Activated CD4-positive, alpha-beta memory T cell treated with anti-CD3 and anti-CD28 coated beads, Interleukin-2, amount 10 ng/mL, durations not matched to agents 7 days and 5 days (primary cell): Measurements from ENCODE around the gene FUCA2. TPM values are rescaled to one million over a fixed set of nuclear protein-coding genes. Genes with fewer than 3 reads are reported as not detected.
A peak's percentile ranks its signal among the peaks of the same experiment; 100 is the strongest.
"Not testable (repeated sequence)": the region's sequence is repeated elsewhere in the genome, so short reads cannot be mapped to it uniquely, and the experiment has no call there.

ENCODE experiments used
- CTCF ChIA-PET: fragments of 350-600 bp; sonication (Branson Sonifier 250); formaldehyde crosslinking; loops from one replicate; lab custom pipeline; 2021; ENCODE audit warnings: antibody characterized with exemption, inconsistent platforms; lab: Charles Lee
- POLR2A ChIA-PET: fragments of 350-600 bp; sonication (Branson Sonifier 250); formaldehyde crosslinking; loops from one replicate; lab custom pipeline; 2021; ENCODE audit warnings: antibody characterized with exemption; lab: Charles Lee
- DNase-seq: peaks from one replicate; pipeline ENCODE4 v3.0.0-alpha.2; 2020
- H3K27ac Mint-ChIP-seq: one replicate; pipeline ENCODE4 v1.8.0; 2021; ENCODE audit warnings: mild to moderate bottlenecking, mixed read lengths
- H3K27me3 Mint-ChIP-seq: one replicate; pipeline ENCODE4 v1.8.0; 2021; ENCODE audit warnings: mixed read lengths
- H3K36me3 Mint-ChIP-seq: one replicate; pipeline ENCODE4 v1.8.0; 2021; ENCODE audit warnings: low read depth, mixed read lengths
- H3K4me1 Mint-ChIP-seq: one replicate; pipeline ENCODE4 v1.8.0; 2021; ENCODE audit warnings: mixed read lengths
- H3K4me3 Mint-ChIP-seq: one replicate; pipeline ENCODE4 v1.8.0; 2021; ENCODE audit warnings: mild to moderate bottlenecking, mixed read lengths
- H3K9me3 Mint-ChIP-seq: one replicate; pipeline ENCODE4 v1.8.0; 2021; ENCODE audit warnings: mixed read lengths
- total RNA-seq, 2 experiments: library from RNA; stranded (reverse); gene quantifications; one replicate each; pipeline ENCODE4 v1.2.3, GENCODE V29; 2021

Gene FUCA2
- total RNA-seq, 2 experiments from 2014 or later: 22.1 to 23.1 TPM

- Mint-ChIP-seq H3K36me3 (peaks cover 9% of the 10 kb centered on the region), H3K9me3 (no peaks in the 10 kb centered on the region), H3K27me3 (peaks cover 2% of the 10 kb centered on the region), H3K4me3 (peak overlapping the region; percentile 25), H3K27ac (peak overlapping the region; percentile 0), H3K4me1 (peaks cover 44% of the 10 kb centered on the region)
- ChIA-PET CTCF (interaction anchor here (0.6 to 3.6 kb wide), 16 partner anchors 8 to 1348 kb away, joined by 3 to 49 read pairs (median 5); partner anchors contain the start of gene LTV1), POLR2A (interaction anchor here (1.2 to 4.5 kb wide), 5 partner anchors 24 to 330 kb away, joined by 4 to 68 read pairs (median 6); partner anchors contain the start of genes ADAT2, LTV1 and PEX3)
- DNase-seq: peak; percentile 64
These were observed 1.9 kb upstream of the FUCA2 start for GRCh38 chr6:143513410-143513809.

- POLR2A ChIA-PET: interaction anchor here (0.7 to 4.5 kb wide), 14 partner anchors 8 to 616 kb away, joined by 3 to 68 read pairs (median 4); partner anchors contain the start of genes ADAT2, LTV1 and PEX3
- not testable (repeated sequence) for H3K9me3 Mint-ChIP-seq, H3K27me3 Mint-ChIP-seq, DNase-seq
- Mint-ChIP-seq H3K27ac (peak overlapping the region; percentile 84), H3K4me3 (peak overlapping the region; percentile 94), H3K4me1 (peaks cover 42% of the 10 kb centered on the region), H3K36me3 (peaks cover 24% of the 10 kb centered on the region)
- CTCF ChIA-PET: interaction anchor here (1.4 to 3.6 kb wide), 4 partner anchors 8 to 1036 kb away, joined by 3 to 49 read pairs (median 6); no protein-coding TSS in a partner anchor
These were observed 1.2 kb downstream of the FUCA2 start for GRCh38 chr6:143510326-143510725.

GRCh38 chr6:143507358-143508145 lies 4.0 kb downstream of the FUCA2 start:
- no peak for DNase-seq
- Mint-ChIP-seq H3K4me1 (peaks cover 36% of the 10 kb centered on the region), H3K27ac (no peak overlapping the region), H3K27me3 (no peaks in the 10 kb centered on the region), H3K9me3 (no peaks in the 10 kb centered on the region), H3K4me3 (no peak overlapping the region), H3K36me3 (peaks cover 23% of the 10 kb centered on the region)
- ChIA-PET CTCF (no interaction called here), POLR2A (interaction anchor here (0.6 to 2.9 kb wide), 2 partner anchors 57 to 580 kb away, joined by 3 to 9 read pairs; partner anchors contain the start of genes ADAT2 and PEX3)

- ChIA-PET POLR2A (interaction anchor here (2.9 kb wide), 1 partner anchor 56 kb away, joined by 9 read pairs; the partner anchor contains the start of genes ADAT2 and PEX3), CTCF (interaction anchor here (0.6 kb wide), 1 partner anchor 602 kb away, joined by 4 read pairs; no protein-coding TSS in a partner anchor)
- Mint-ChIP-seq H3K9me3 (no peaks in the 10 kb centered on the region), H3K36me3 (peaks cover 23% of the 10 kb centered on the region), H3K27me3 (no peaks in the 10 kb centered on the region), H3K4me1 (peaks cover 29% of the 10 kb centered on the region), H3K4me3 (no peak overlapping the region), H3K27ac (no peak overlapping the region)
- DNase-seq: no peak
These were observed 4.9 kb downstream of the FUCA2 start for GRCh38 chr6:143506620-143507019.

- ChIA-PET POLR2A (interaction anchor here (2.9 kb wide), 1 partner anchor 56 kb away, joined by 9 read pairs; the partner anchor contains the start of genes ADAT2 and PEX3), CTCF (interaction anchor here (0.6 to 2.0 kb wide), 3 partner anchors 30 to 602 kb away, joined by 3 to 4 read pairs (median 4); no protein-coding TSS in a partner anchor)
- Mint-ChIP-seq H3K9me3 (no peaks in the 10 kb centered on the region), H3K27me3 (no peaks in the 10 kb centered on the region), H3K4me1 (peaks cover 28% of the 10 kb centered on the region), H3K27ac (no peak overlapping the region), H3K4me3 (no peak overlapping the region), H3K36me3 (peaks cover 23% of the 10 kb centered on the region)
- DNase-seq: no peak
These were observed 5.3 kb downstream of the FUCA2 start for GRCh38 chr6:143506199-143506598.

GRCh38 chr6:143505537-143505936 lies 6.0 kb downstream of the FUCA2 start:
- Mint-ChIP-seq H3K27me3 (no peaks in the 10 kb centered on the region), H3K4me3 (no peak overlapping the region), H3K36me3 (peaks cover 24% of the 10 kb centered on the region), H3K4me1 (peaks cover 21% of the 10 kb centered on the region), H3K27ac (no peak overlapping the region), H3K9me3 (no peaks in the 10 kb centered on the region)
- ChIA-PET POLR2A (interaction anchor here (2.9 kb wide), 1 partner anchor 55 kb away, joined by 9 read pairs; the partner anchor contains the start of genes ADAT2 and PEX3), CTCF (interaction anchor here (0.6 to 2.0 kb wide), 4 partner anchors 31 to 508 kb away, joined by 3 to 4 read pairs (median 4); no protein-coding TSS in a partner anchor)
- DNase-seq: no peak

GRCh38 chr6:143505111-143505510 lies 6.4 kb downstream of the FUCA2 start:
- ChIA-PET CTCF (interaction anchor here (0.6 to 2.0 kb wide), 4 partner anchors 31 to 508 kb away, joined by 3 to 4 read pairs (median 4); no protein-coding TSS in a partner anchor), POLR2A (interaction anchor here (2.9 kb wide), 1 partner anchor 55 kb away, joined by 9 read pairs; the partner anchor contains the start of genes ADAT2 and PEX3)
- peaks cover 28% of the 10 kb centered on the region for H3K36me3 Mint-ChIP-seq
- no peaks in the 10 kb centered on the region for H3K9me3 Mint-ChIP-seq
- no peaks in the 10 kb centered on the region for H3K27me3 Mint-ChIP-seq
- H3K4me3 Mint-ChIP-seq: no peak overlapping the region
- H3K27ac Mint-ChIP-seq: no peak overlapping the region
- peaks cover 19% of the 10 kb centered on the region for H3K4me1 Mint-ChIP-seq
- DNase-seq: no peak

- DNase-seq: no peak
- Mint-ChIP-seq H3K27me3 (no peaks in the 10 kb centered on the region), H3K4me3 (no peak overlapping the region), H3K27ac (no peak overlapping the region), H3K9me3 (no peaks in the 10 kb centered on the region), H3K36me3 (peaks cover 35% of the 10 kb centered on the region), H3K4me1 (peaks cover 13% of the 10 kb centered on the region)
- ChIA-PET POLR2A (interaction anchor here (0.6 kb wide), 1 partner anchor 438 kb away, joined by 4 read pairs; no protein-coding TSS in a partner anchor), CTCF (interaction anchor here (1.5 to 2.0 kb wide), 2 partner anchors 32 to 509 kb away, joined by 3 to 4 read pairs; no protein-coding TSS in a partner anchor)
These were observed 7.2 kb downstream of the FUCA2 start for GRCh38 chr6:143504369-143504768.

GRCh38 chr6:143501851-143502250 lies 9.7 kb downstream of the FUCA2 start:
- H3K9me3 Mint-ChIP-seq: peaks cover 3% of the 10 kb centered on the region
- H3K4me3 Mint-ChIP-seq: no peak overlapping the region
- H3K4me1 Mint-ChIP-seq: peaks cover 25% of the 10 kb centered on the region
- no peaks in the 10 kb centered on the region for H3K27me3 Mint-ChIP-seq
- CTCF ChIA-PET: interaction anchor here (1.2 to 1.7 kb wide), 2 partner anchors 9 to 11 kb away, joined by 3 to 7 read pairs; partner anchors contain the start of gene FUCA2
- no peak for DNase-seq
- H3K27ac Mint-ChIP-seq: no peak overlapping the region
- peaks cover 50% of the 10 kb centered on the region for H3K36me3 Mint-ChIP-seq
- POLR2A ChIA-PET: interaction anchor here (1.1 kb wide), 1 partner anchor 342 kb away, joined by 3 read pairs; the partner anchor contains the start of gene LTV1

GRCh38 chr6:143498428-143498827 lies 13.1 kb downstream of the FUCA2 start:
- Mint-ChIP-seq H3K27me3 (no peaks in the 10 kb centered on the region), H3K4me1 (peaks cover 14% of the 10 kb centered on the region), H3K27ac (no peak overlapping the region), H3K9me3 (peaks cover 3% of the 10 kb centered on the region), H3K4me3 (no peak overlapping the region), H3K36me3 (peaks cover 48% of the 10 kb centered on the region)
- POLR2A ChIA-PET: interaction anchor here (0.7 to 1.1 kb wide), 2 partner anchors 40 to 52 kb away, joined by 3 to 6 read pairs; no protein-coding TSS in a partner anchor
- CTCF ChIA-PET: interaction anchor here (1.4 kb wide), 1 partner anchor 77 kb away, joined by 3 read pairs; no protein-coding TSS in a partner anchor
- DNase-seq: peak; percentile 26

- ChIA-PET POLR2A (interaction anchor here (1.1 kb wide), 1 partner anchor 14 kb away, joined by 4 read pairs; the partner anchor contains the start of gene FUCA2), CTCF (interaction anchor here (1.4 kb wide), 1 partner anchor 14 kb away, joined by 4 read pairs; the partner anchor contains the start of gene FUCA2)
- Mint-ChIP-seq H3K4me3 (no peak overlapping the region), H3K27ac (no peak overlapping the region), H3K36me3 (peaks cover 46% of the 10 kb centered on the region), H3K4me1 (peaks cover 14% of the 10 kb centered on the region), H3K27me3 (no peaks in the 10 kb centered on the region), H3K9me3 (peaks cover 3% of the 10 kb centered on the region)
- DNase-seq: no peak
These were observed 14.5 kb downstream of the FUCA2 start for GRCh38 chr6:143496974-143497373.

GRCh38 chr6:143490775-143491174 lies 20.7 kb downstream of the FUCA2 start:
- Mint-ChIP-seq H3K9me3 (no peaks in the 10 kb centered on the region), H3K4me1 (no peaks in the 10 kb centered on the region), H3K27me3 (no peaks in the 10 kb centered on the region), H3K4me3 (no peak overlapping the region), H3K36me3 (peaks cover 7% of the 10 kb centered on the region), H3K27ac (no peak overlapping the region)
- DNase-seq: no peak
- ChIA-PET POLR2A (no interaction called here), CTCF (interaction anchor here (1.3 kb wide), 1 partner anchor 10 kb away, joined by 3 read pairs; no protein-coding TSS in a partner anchor)
